Measurements from ENCODE around the gene GPR18.

DNA sequence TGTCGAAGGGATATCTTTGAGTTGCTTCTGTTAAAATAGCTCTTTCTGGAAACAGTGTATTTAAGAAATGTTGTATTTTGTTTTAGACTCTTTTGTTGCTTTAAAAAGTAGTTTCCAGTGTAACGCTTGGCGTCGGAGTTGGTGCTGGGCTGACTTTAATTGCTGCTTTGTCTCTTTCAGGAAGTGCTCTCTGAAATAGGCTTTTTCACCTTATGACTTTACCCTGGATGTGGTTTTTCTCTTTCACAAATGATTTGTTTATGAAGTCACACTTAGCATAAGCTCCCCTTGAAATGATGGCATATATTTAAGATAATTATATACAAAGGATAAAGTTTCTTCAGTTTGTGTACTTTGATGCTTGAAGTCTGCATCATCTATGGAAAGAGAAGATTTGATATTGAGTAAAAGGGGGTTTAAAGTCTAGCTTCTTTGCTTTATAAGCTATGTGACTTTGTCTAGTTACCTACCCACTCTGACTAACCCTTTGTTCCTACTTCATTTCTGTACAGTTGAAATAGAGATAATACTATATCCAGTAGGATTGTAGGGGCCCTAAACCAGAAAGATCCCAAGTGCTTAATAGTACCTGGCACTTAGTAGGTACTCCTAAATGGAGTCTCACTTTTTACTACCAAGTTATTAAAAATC, at the start of gene GPR18:
- TF ChIP-seq, protein P1, sequence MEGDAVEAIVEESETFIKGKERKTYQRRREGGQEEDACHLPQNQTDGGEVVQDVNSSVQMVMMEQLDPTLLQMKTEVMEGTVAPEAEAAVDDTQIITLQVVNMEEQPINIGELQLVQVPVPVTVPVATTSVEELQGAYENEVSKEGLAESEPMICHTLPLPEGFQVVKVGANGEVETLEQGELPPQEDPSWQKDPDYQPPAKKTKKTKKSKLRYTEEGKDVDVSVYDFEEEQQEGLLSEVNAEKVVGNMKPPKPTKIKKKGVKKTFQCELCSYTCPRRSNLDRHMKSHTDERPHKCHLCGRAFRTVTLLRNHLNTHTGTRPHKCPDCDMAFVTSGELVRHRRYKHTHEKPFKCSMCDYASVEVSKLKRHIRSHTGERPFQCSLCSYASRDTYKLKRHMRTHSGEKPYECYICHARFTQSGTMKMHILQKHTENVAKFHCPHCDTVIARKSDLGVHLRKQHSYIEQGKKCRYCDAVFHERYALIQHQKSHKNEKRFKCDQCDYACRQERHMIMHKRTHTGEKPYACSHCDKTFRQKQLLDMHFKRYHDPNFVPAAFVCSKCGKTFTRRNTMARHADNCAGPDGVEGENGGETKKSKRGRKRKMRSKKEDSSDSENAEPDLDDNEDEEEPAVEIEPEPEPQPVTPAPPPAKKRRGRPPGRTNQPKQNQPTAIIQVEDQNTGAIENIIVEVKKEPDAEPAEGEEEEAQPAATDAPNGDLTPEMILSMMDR (IDR thresholded peaks at IDR 0.05 in 2 of 3, conservative IDR thresholded peaks at IDR 0.05 in 1 of 3; ENCODE audit: borderline replicate concordance in 1 of 3, insufficient read depth in 1 of 3, low read depth in 2 of 3, low read length in 2 of 3) = no peak
- TF ChIP-seq YY1 (IDR thresholded peaks at IDR 0.05; ENCODE audit: extremely low read depth, insufficient replicate concordance, low read depth, low read length) (no peak), RAD21 (IDR thresholded peaks at IDR 0.05; ENCODE audit: low read depth) (no peak), EZH2 (IDR thresholded peaks at IDR 0.05) (no peak)
